PC-9 (cell line): Measurements from ENCODE around the gene KRTAP4-9. TPM values are rescaled to one million over a fixed set of nuclear protein-coding genes. Genes with fewer than 3 reads are reported as not detected.

Experiments used
- BruUV-seq: library from RNA; stranded (reverse); fragments of 400-500 nt; replicated peaks from 2 replicates; lab custom pipeline; 2021; lab: Mats Ljungman, UMichigan
- CTCF ChIA-PET: fragments of 300-600 bp; sonication (Branson Sonifier 250); formaldehyde crosslinking; loops from one replicate; lab custom pipeline; 2022; ENCODE audit warnings: antibody characterized with exemption; lab: Charles Lee
- POLR2A ChIA-PET: fragments of 300-600 bp; sonication (Branson Sonifier 250); formaldehyde crosslinking; loops from one replicate; lab custom pipeline; 2022; ENCODE audit warnings: antibody characterized with exemption; ENCODE audit not compliant: unreplicated experiment; lab: Charles Lee
- DNase-seq, 2 experiments: peaks; one replicate each; pipeline versions ENCODE4 v3.0.0 to v3.0.0-alpha.2; 2015 to 2022; ENCODE audit warnings: mixed read lengths in 1 of 2
- H2AFZ ChIP-seq: fragments of 200-600 bp; sonication (generic); 2 replicates; pipeline ENCODE4 v1.8.1; 2017; ENCODE audit warnings: antibody characterized with exemption
- H3F3A ChIP-seq: fragments of 200-600 bp; sonication (generic); 2 replicates; pipeline ENCODE4 v1.8.1; 2017; ENCODE audit warnings: antibody characterized with exemption, mild to moderate bottlenecking, low read depth; ENCODE audit not compliant: insufficient read depth
- H3K27ac ChIP-seq: fragments of 200-600 bp; sonication (generic); 2 replicates; pipeline ENCODE4 v1.6.1; 2016; ENCODE audit warnings: mixed run types
- H3K27me3 ChIP-seq: fragments of 200-600 bp; sonication (generic); 2 replicates; pipeline ENCODE4 v1.6.1; 2016; ENCODE audit warnings: low read depth, mixed run types; ENCODE audit not compliant: insufficient read depth
- H3K36me3 ChIP-seq: fragments of 200-600 bp; sonication (generic); 2 replicates; pipeline ENCODE4 v1.6.1; 2016; ENCODE audit warnings: low read depth, mixed run types
- H3K4me1 ChIP-seq: fragments of 200-600 bp; sonication (generic); replicated peaks from 2 replicates; pipeline ENCODE4 v1.6.1; 2016; ENCODE audit warnings: mixed run types; ENCODE audit not compliant: insufficient read depth
- H3K4me2 ChIP-seq: fragments of 200-600 bp; sonication (generic); 2 replicates; pipeline ENCODE4 v1.6.1; 2017; ENCODE audit warnings: mixed run types
- H3K4me3 ChIP-seq: fragments of 200-600 bp; sonication (generic); 2 replicates; pipeline ENCODE4 v1.6.1; 2016; ENCODE audit warnings: mixed run types
- H3K79me2 ChIP-seq: fragments of 200-600 bp; sonication (generic); 2 replicates; pipeline ENCODE4 v1.6.1; 2017; ENCODE audit warnings: low read depth, mixed run types
- H3K9me2 ChIP-seq: fragments of 200-600 bp; sonication (generic); 2 replicates; pipeline ENCODE4 v1.8.1; 2017; ENCODE audit warnings: mild to moderate bottlenecking; ENCODE audit not compliant: insufficient read depth
- H3K9me3 ChIP-seq: fragments of 200-600 bp; sonication (generic); 2 replicates; pipeline ENCODE4 v1.8.1; 2016; ENCODE audit warnings: low read depth; ENCODE audit not compliant: insufficient read depth
- H4K20me1 ChIP-seq: fragments of 200-600 bp; sonication (generic); 2 replicates; pipeline ENCODE4 v1.8.1; 2017; ENCODE audit not compliant: insufficient read depth
- EZH2 ChIP-seq: fragments of 200-600 bp; sonication (generic); IDR thresholded peaks from 2 replicates; pipeline ENCODE4 v1.8.0; 2017; ENCODE audit warnings: antibody characterized with exemption, low read depth
- intact Hi-C: fragments of 100-400 bp; cut with micrococcal nuclease; formaldehyde crosslinking; loops from one replicate; pipeline ENCODE4 v1.10.0; 2022; ENCODE audit not compliant: unreplicated experiment
- total RNA-seq: library from RNA; stranded (reverse); gene quantifications from 2 replicates; pipeline ENCODE4 v1.2.3, GENCODE V29; 2021
- TF ChIP-seq, protein P1 (sequence below): fragments of 200-600 bp; sonication (generic); conservative IDR thresholded peaks from 2 replicates; pipeline ENCODE4 v1.6.1; 2017; ENCODE audit warnings: mixed run types, antibody characterized with exemption, mild to moderate bottlenecking, moderate library complexity

The KRTAP4-9 gene
- total RNA-seq, 1 experiment from 2014 or later, result not detected

DNA sequence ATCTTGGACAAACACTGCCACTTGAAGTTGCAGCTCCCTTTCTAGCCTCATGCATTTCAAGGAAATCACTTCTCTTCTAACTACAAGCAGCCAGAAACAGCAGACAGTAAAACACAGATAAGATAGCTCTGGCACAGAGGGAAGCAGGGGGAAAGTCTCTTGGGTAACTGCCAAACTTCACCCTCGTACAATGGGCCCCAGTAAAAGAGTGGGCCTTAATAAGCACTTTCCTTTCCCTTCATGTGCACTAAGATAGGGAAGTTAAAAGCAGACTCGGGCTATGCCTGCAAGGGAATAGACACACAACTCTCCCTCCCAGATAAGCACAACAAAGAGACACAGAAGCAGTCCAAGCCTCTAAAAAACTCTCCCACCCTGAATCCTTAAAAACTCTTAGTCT lies 48.7 kb downstream of the KRTAP4-9 start:
- DNase-seq, result no peak
- Histone ChIP-seq H3K4me1 (no peaks in the 10 kb centered on the region), H3K4me2 (no peak overlapping the region), H3K79me2 (no peaks in the 10 kb centered on the region), H3K27ac (no peak overlapping the region), H3K9me2 (no peaks in the 10 kb centered on the region), H3K9me3 (peaks cover 3% of the 10 kb centered on the region; the same call in 1 of the 2 replicates), H3K27me3 (no peaks in the 10 kb centered on the region), H3K36me3 (no peaks in the 10 kb centered on the region), H3K4me3 (no peak overlapping the region), H4K20me1 (no peaks in the 10 kb centered on the region), H3F3A (no peaks in the 10 kb centered on the region), H2AFZ (no peak overlapping the region)
- no peak for TF ChIP-seq EZH2
- TF ChIP-seq, protein P1, sequence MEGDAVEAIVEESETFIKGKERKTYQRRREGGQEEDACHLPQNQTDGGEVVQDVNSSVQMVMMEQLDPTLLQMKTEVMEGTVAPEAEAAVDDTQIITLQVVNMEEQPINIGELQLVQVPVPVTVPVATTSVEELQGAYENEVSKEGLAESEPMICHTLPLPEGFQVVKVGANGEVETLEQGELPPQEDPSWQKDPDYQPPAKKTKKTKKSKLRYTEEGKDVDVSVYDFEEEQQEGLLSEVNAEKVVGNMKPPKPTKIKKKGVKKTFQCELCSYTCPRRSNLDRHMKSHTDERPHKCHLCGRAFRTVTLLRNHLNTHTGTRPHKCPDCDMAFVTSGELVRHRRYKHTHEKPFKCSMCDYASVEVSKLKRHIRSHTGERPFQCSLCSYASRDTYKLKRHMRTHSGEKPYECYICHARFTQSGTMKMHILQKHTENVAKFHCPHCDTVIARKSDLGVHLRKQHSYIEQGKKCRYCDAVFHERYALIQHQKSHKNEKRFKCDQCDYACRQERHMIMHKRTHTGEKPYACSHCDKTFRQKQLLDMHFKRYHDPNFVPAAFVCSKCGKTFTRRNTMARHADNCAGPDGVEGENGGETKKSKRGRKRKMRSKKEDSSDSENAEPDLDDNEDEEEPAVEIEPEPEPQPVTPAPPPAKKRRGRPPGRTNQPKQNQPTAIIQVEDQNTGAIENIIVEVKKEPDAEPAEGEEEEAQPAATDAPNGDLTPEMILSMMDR, result no peak
- BruUV-seq, result no TSS peak
- intact Hi-C loops, result no loop called here
- POLR2A ChIA-PET, result no interaction called here
- CTCF ChIA-PET, result no interaction called here

Other genes starting within 250 kb of the KRTAP4-9 start
- gene KRT12, start 238.2 kb upstream of the KRTAP4-9 start, total RNA-seq, result not detected in 2 replicates
- not detected in 2 replicates for gene KRT20, start 220.1 kb upstream of the KRTAP4-9 start, total RNA-seq
- gene KRT23, start 167.7 kb upstream of the KRTAP4-9 start, total RNA-seq, result not detected in 2 replicates
- not detected in 2 replicates for gene KRT39, start 138.4 kb upstream of the KRTAP4-9 start, total RNA-seq
- not detected in 2 replicates for gene KRT40, start 121.1 kb upstream of the KRTAP4-9 start, total RNA-seq
- gene KRTAP3-3, start 111.2 kb upstream of the KRTAP4-9 start, total RNA-seq, result not detected in 2 replicates
- gene KRTAP3-2, start 105.5 kb upstream of the KRTAP4-9 start, total RNA-seq, result not detected in 2 replicates
- not detected in 2 replicates for gene KRTAP3-1, start 96.3 kb upstream of the KRTAP4-9 start, total RNA-seq
- not detected in 2 replicates for gene KRTAP1-5, start 78.2 kb upstream of the KRTAP4-9 start, total RNA-seq
- not detected in 2 replicates for gene KRTAP1-4, start 75.2 kb upstream of the KRTAP4-9 start, total RNA-seq
- not detected in 2 replicates for gene KRTAP1-3, start 70.5 kb upstream of the KRTAP4-9 start, total RNA-seq
- not detected in 2 replicates for gene KRTAP1-1, start 63.9 kb upstream of the KRTAP4-9 start, total RNA-seq
- not detected in 2 replicates for gene KRTAP2-1, start 58.1 kb upstream of the KRTAP4-9 start, total RNA-seq
- gene KRTAP2-2, start 50.2 kb upstream of the KRTAP4-9 start, total RNA-seq, result not detected in 2 replicates
- gene KRTAP2-3, start 45.3 kb upstream of the KRTAP4-9 start, total RNA-seq, result 0.57 TPM in 1 of 2 replicates, not detected in the other
- not detected in 2 replicates for gene KRTAP2-4, start 39.5 kb upstream of the KRTAP4-9 start, total RNA-seq
- gene KRTAP4-7, start 21.2 kb upstream of the KRTAP4-9 start, total RNA-seq, result not detected in 2 replicates
- gene KRTAP4-8, start 7.2 kb upstream of the KRTAP4-9 start, total RNA-seq, result not detected in 2 replicates
- not detected in 2 replicates for gene KRTAP4-16, start 3.2 kb upstream of the KRTAP4-9 start, total RNA-seq
- not detected in 2 replicates for gene KRTAP4-11, start 13.0 kb downstream of the KRTAP4-9 start, total RNA-seq
- not detected in 2 replicates for gene KRTAP4-12, start 18.8 kb downstream of the KRTAP4-9 start, total RNA-seq
- gene KRTAP4-6, start 35.2 kb downstream of the KRTAP4-9 start, total RNA-seq, result not detected in 2 replicates
- gene KRTAP4-5, start 44.4 kb downstream of the KRTAP4-9 start, total RNA-seq, result not detected in 2 replicates
- gene KRTAP4-4, start 55.4 kb downstream of the KRTAP4-9 start, total RNA-seq, result not detected in 2 replicates
- gene KRTAP4-3, start 62.8 kb downstream of the KRTAP4-9 start, total RNA-seq, result not detected in 2 replicates
- gene KRTAP4-2, start 72.8 kb downstream of the KRTAP4-9 start, total RNA-seq, result not detected in 2 replicates
- not detected in 2 replicates for gene KRTAP4-1, start 79.5 kb downstream of the KRTAP4-9 start, total RNA-seq
- not detected in 2 replicates for gene KRTAP9-1, start 84.5 kb downstream of the KRTAP4-9 start, total RNA-seq
- gene KRTAP9-2, start 121.3 kb downstream of the KRTAP4-9 start, total RNA-seq, result not detected in 2 replicates
- not detected in 2 replicates for gene KRTAP9-3, start 127.1 kb downstream of the KRTAP4-9 start, total RNA-seq
- not detected in 2 replicates for gene KRTAP9-8, start 132.6 kb downstream of the KRTAP4-9 start, total RNA-seq
- not detected in 2 replicates for gene KRTAP9-4, start 144.3 kb downstream of the KRTAP4-9 start, total RNA-seq
- gene KRTAP9-9, start 150.0 kb downstream of the KRTAP4-9 start, total RNA-seq, result not detected in 2 replicates
- not detected in 2 replicates for gene KRTAP9-6, start 160.0 kb downstream of the KRTAP4-9 start, total RNA-seq
- not detected in 2 replicates for gene KRTAP9-7, start 170.3 kb downstream of the KRTAP4-9 start, total RNA-seq
- gene KRTAP29-1, start 197.5 kb downstream of the KRTAP4-9 start, total RNA-seq, result not detected in 2 replicates
- not detected in 2 replicates for gene KRTAP16-1, start 203.9 kb downstream of the KRTAP4-9 start, total RNA-seq
- gene KRTAP17-1, start 210.3 kb downstream of the KRTAP4-9 start, total RNA-seq, result not detected in 2 replicates
- not detected in 2 replicates for gene KRT33A, start 245.4 kb downstream of the KRTAP4-9 start, total RNA-seq